ENCODE data around the gene CFTR. TPM values are rescaled to one million over a fixed set of nuclear protein-coding genes. Genes with fewer than 3 reads are reported as not detected.

CFTR gene
- total RNA-seq, 2 donors from 2014 or later, result not detected

- Mint-ChIP-seq H3K4me1 (ENCODE audit: low read depth) (no peaks in the 10 kb centered on the region), H3K36me3 (ENCODE audit: insufficient read depth in 2 of 2) (no peaks in the 10 kb centered on the region), H3K9me3 (no peaks in the 10 kb centered on the region), H3K27me3 (ENCODE audit: low read depth) (no peaks in the 10 kb centered on the region), H3K27ac (no peak overlapping the region), H3K4me3 (no peak overlapping the region)
- ATAC-seq (replicated peaks in 1 of 2), result no peak
- DNase-seq, result no peak
These were observed 85.4 kb downstream of the CFTR start for GRCh38 chr7:117565226-117565625.

- Mint-ChIP-seq H3K36me3 (ENCODE audit: insufficient read depth in 2 of 2) (no peaks in the 10 kb centered on the region), H3K27ac (no peak overlapping the region), H3K27me3 (ENCODE audit: low read depth) (no peaks in the 10 kb centered on the region), H3K4me1 (ENCODE audit: low read depth) (no peaks in the 10 kb centered on the region), H3K4me3 (no peak overlapping the region), H3K9me3 (no peaks in the 10 kb centered on the region)
- DNase-seq (no peak), ATAC-seq (replicated peaks in 1 of 2) (no peak)
These were observed 88.0 kb downstream of the CFTR start for GRCh38 chr7:117567781-117568180.

DNA sequence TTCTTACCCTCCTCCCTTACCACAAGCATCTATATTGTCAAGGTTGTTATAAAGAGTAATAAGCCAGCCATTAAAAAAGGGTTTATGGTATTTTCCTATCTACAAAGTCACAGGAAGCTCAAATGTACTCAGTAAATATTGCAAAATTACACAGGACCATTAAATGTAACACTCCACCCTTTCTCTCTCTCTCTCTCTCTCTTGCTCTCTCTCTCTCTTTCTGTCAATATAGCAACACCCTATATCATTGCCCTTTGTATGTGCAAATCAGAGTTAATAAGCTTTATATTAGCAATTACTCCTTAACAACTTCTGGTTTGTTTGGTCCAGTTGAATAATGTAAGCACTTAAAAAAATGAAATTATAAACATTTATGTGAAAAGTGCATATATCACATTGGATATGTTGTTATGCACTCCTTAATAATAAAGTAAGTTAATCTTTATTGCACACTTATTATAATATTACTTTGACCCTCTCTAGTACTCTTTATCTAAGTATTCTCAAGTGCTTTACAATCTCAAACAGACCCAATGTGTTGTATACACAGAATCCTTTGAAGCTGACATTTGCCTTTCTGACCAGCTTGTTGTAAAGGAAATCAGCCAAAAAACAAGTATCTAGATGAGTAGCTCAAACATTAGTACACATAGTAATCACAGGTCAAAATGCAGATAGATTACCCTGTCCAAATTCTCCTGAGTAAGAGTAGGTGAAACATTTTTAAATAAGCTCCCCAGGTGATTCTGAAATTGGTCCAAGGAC is 93.2 kb downstream of the CFTR start:
- Mint-ChIP-seq H3K9me3 (no peaks in the 10 kb centered on the region), H3K4me1 (ENCODE audit: low read depth) (no peaks in the 10 kb centered on the region), H3K27ac (no peak overlapping the region), H3K4me3 (no peak overlapping the region), H3K36me3 (ENCODE audit: insufficient read depth in 2 of 2) (no peaks in the 10 kb centered on the region), H3K27me3 (ENCODE audit: low read depth) (no peaks in the 10 kb centered on the region)
- no peak for ATAC-seq (replicated peaks in 1 of 2)
- DNase-seq, result no peak

DNA sequence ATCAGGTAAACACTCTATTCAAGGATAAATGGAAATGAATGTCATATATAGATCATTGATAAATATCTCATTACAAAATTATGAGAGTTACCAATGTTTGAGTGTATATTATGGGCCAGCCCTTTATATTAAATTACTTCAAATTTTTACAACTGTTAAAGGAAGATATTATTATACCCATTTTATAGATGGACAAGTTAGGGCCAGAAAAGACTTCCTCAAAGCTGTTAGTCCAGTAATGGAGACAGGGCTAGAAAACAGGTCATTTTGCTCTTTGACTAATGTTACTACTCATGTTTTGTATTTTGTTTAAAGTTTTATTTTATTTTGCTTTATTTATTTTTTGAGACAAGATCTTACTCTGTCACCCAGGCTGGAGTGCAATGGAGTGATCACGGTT is 101.6 kb downstream of the CFTR start:
- H3K4me3 Mint-ChIP-seq, result no peak overlapping the region
- H3K36me3 Mint-ChIP-seq (ENCODE audit: insufficient read depth in 2 of 2), result no peaks in the 10 kb centered on the region
- ATAC-seq (replicated peaks in 1 of 2) (no peak), DNase-seq (no peak)
- no peak overlapping the region for H3K27ac Mint-ChIP-seq
- H3K27me3 Mint-ChIP-seq (ENCODE audit: low read depth), result no peaks in the 10 kb centered on the region
- H3K9me3 Mint-ChIP-seq, result peaks cover 0 to 1% of the 10 kb centered on the region in 2 donors
- no peaks in the 10 kb centered on the region for H3K4me1 Mint-ChIP-seq (ENCODE audit: low read depth)

DNA sequence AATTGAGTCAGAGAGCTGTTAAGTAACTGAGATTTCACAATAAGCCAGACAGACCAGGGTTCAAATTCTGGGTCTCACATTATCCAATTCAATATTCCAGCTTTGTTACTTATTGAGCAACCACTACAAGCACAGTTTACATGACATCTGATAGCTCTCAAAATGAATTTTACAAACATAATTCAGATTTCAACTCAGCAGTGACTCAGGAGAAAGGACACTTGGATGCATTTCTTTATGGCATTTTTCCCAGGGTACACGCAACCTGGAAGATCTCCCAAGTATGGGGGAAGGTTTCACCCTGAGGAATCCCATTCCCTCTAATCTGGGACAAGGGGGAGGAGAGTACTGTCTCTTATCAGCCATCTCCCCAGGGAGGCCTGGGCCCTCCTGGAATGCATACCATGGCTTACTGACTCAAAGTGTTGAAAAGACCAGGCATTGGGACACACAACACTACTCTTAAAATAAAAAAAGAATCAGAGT is 102.4 kb downstream of the CFTR start:
- H3K27me3 Mint-ChIP-seq (ENCODE audit: low read depth), result no peaks in the 10 kb centered on the region
- DNase-seq (no peak), ATAC-seq (replicated peaks in 1 of 2) (no peak)
- no peak overlapping the region for H3K4me3 Mint-ChIP-seq
- H3K27ac Mint-ChIP-seq, result no peak overlapping the region
- no peaks in the 10 kb centered on the region for H3K36me3 Mint-ChIP-seq (ENCODE audit: insufficient read depth in 2 of 2)
- no peaks in the 10 kb centered on the region for H3K4me1 Mint-ChIP-seq (ENCODE audit: low read depth)
- peaks cover 1 to 2% of the 10 kb centered on the region in 2 donors for H3K9me3 Mint-ChIP-seq

DNA sequence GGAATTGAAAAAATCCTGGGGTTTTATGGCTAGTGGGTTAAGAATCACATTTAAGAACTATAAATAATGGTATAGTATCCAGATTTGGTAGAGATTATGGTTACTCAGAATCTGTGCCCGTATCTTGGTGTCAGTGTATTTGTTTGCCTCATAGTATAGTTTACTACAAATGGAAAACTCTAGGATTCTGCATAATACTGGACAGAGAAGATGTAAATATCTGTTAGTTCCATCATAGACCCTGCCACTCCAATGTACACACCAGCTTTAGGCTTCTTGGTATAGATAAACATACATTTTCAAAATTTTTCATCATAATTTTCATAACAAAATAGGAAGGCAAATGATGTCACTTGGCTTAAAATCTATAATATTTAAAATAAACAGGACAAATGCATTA is 108.1 kb downstream of the CFTR start:
- H3K36me3 Mint-ChIP-seq (ENCODE audit: insufficient read depth in 2 of 2), result no peaks in the 10 kb centered on the region
- ATAC-seq (replicated peaks in 1 of 2), result no peak

GRCh38 chr7:117588352-117588794 is 108.5 kb downstream of the CFTR start:
- Mint-ChIP-seq H3K27me3 (ENCODE audit: low read depth) (no peaks in the 10 kb centered on the region), H3K4me1 (ENCODE audit: low read depth) (no peaks in the 10 kb centered on the region), H3K27ac (no peak overlapping the region), H3K9me3 (peaks cover 1 to 2% of the 10 kb centered on the region in 2 donors), H3K36me3 (ENCODE audit: insufficient read depth in 2 of 2) (no peaks in the 10 kb centered on the region), H3K4me3 (no peak overlapping the region)
- no peak for DNase-seq
- ATAC-seq (replicated peaks in 1 of 2), result no peak

More for the DNA sequence above, 108.1 kb downstream of the CFTR start:
- Mint-ChIP-seq H3K4me3 (no peak overlapping the region), H3K4me1 (ENCODE audit: low read depth) (no peaks in the 10 kb centered on the region), H3K27me3 (ENCODE audit: low read depth) (no peaks in the 10 kb centered on the region), H3K27ac (no peak overlapping the region), H3K9me3 (peaks cover 1 to 2% of the 10 kb centered on the region in 2 donors)
- DNase-seq, result no peak

- Mint-ChIP-seq H3K27ac (no peak overlapping the region), H3K4me3 (no peak overlapping the region), H3K27me3 (ENCODE audit: low read depth) (no peaks in the 10 kb centered on the region), H3K36me3 (ENCODE audit: insufficient read depth in 2 of 2) (no peaks in the 10 kb centered on the region), H3K9me3 (peaks cover 1% of the 10 kb centered on the region in 2 donors), H3K4me1 (ENCODE audit: low read depth) (no peaks in the 10 kb centered on the region)
- ATAC-seq (replicated peaks in 1 of 2) (no peak), DNase-seq (no peak)
These were observed 110.4 kb downstream of the CFTR start for GRCh38 chr7:117590191-117590590.

DNA sequence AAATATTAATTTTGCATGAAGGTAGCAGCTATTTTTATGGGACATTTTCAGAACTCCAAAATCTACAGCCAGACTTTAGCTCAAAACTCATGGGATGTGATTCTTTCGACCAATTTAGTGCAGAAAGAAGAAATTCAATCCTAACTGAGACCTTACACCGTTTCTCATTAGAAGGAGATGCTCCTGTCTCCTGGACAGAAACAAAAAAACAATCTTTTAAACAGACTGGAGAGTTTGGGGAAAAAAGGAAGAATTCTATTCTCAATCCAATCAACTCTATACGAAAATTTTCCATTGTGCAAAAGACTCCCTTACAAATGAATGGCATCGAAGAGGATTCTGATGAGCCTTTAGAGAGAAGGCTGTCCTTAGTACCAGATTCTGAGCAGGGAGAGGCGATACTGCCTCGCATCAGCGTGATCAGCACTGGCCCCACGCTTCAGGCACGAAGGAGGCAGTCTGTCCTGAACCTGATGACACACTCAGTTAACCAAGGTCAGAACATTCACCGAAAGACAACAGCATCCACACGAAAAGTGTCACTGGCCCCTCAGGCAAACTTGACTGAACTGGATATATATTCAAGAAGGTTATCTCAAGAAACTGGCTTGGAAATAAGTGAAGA is 112.3 kb downstream of the CFTR start:
- no peaks in the 10 kb centered on the region for H3K4me1 Mint-ChIP-seq (ENCODE audit: low read depth)
- H3K9me3 Mint-ChIP-seq, result no peaks in the 10 kb centered on the region
- H3K36me3 Mint-ChIP-seq (ENCODE audit: insufficient read depth in 2 of 2), result no peaks in the 10 kb centered on the region
- ATAC-seq (replicated peaks in 1 of 2) (no peak), DNase-seq (no peak)
- no peaks in the 10 kb centered on the region for H3K27me3 Mint-ChIP-seq (ENCODE audit: low read depth)
- no peak overlapping the region for H3K27ac Mint-ChIP-seq
- no peak overlapping the region for H3K4me3 Mint-ChIP-seq

GRCh38 chr7:117596134-117596533 is 116.3 kb downstream of the CFTR start:
- Mint-ChIP-seq H3K4me1 (ENCODE audit: low read depth) (no peaks in the 10 kb centered on the region), H3K27me3 (ENCODE audit: low read depth) (no peaks in the 10 kb centered on the region), H3K36me3 (ENCODE audit: insufficient read depth in 2 of 2) (no peaks in the 10 kb centered on the region), H3K27ac (no peak overlapping the region), H3K9me3 (no peaks in the 10 kb centered on the region), H3K4me3 (no peak overlapping the region)
- no peak for DNase-seq
- ATAC-seq (replicated peaks in 1 of 2), result no peak

DNA sequence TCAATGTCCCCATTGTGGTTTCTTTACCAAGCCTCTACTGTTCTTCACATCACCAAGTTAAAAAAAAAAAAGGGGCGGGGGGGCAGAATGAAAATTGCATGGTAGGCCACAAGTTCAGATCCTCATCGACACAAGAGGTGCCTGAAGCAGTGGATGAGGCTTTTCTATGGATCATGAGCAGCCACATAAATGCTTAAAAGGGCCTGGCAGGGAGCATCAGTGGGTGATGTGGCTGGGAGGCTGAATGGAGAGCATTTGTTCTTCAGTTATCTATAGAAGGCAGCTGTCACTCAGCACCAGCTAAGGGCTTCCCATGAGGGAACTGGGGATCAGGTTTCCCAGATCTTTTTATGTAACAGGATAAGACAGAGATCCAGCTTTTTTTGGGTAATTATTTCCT is 117.9 kb downstream of the CFTR start:
- Mint-ChIP-seq H3K27me3 (ENCODE audit: low read depth) (no peaks in the 10 kb centered on the region), H3K36me3 (ENCODE audit: insufficient read depth in 2 of 2) (no peaks in the 10 kb centered on the region), H3K27ac (no peak overlapping the region), H3K9me3 (no peaks in the 10 kb centered on the region), H3K4me3 (no peak overlapping the region), H3K4me1 (ENCODE audit: low read depth) (no peaks in the 10 kb centered on the region)
- DNase-seq (no peak), ATAC-seq (replicated peaks in 1 of 2) (no peak)

DNA sequence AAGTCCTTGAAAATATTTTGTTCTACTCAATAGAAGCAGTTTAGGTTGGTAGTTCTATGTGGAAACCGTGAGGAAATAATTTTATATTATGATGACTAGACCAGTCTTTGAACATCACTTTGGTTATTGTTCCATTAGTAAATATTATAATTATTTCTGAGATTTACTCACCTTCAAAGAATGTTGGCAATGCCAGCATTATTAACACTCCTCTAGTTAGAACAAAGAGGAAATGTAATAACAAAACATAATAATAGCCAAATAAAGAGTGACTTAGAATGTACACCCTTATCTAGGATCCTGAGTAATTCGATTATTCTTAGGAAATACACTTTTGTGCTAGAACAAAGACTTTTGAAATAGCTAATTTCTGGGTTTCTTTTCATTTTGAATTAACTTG is 121.1 kb downstream of the CFTR start:
- DNase-seq (no peak), ATAC-seq (replicated peaks in 1 of 2) (no peak)
- Mint-ChIP-seq H3K27me3 (ENCODE audit: low read depth) (no peaks in the 10 kb centered on the region), H3K36me3 (ENCODE audit: insufficient read depth in 2 of 2) (no peaks in the 10 kb centered on the region), H3K27ac (no peak overlapping the region), H3K4me1 (ENCODE audit: low read depth) (no peaks in the 10 kb centered on the region), H3K9me3 (peaks cover 0 to under 1% of the 10 kb centered on the region in 2 donors), H3K4me3 (no peak overlapping the region)

GRCh38 chr7:117603627-117604026 is 123.8 kb downstream of the CFTR start:
- Mint-ChIP-seq H3K9me3 (peaks cover 0 to 2% of the 10 kb centered on the region in 2 donors), H3K36me3 (ENCODE audit: insufficient read depth in 2 of 2) (no peaks in the 10 kb centered on the region), H3K4me3 (no peak overlapping the region), H3K27me3 (ENCODE audit: low read depth) (no peaks in the 10 kb centered on the region), H3K4me1 (ENCODE audit: low read depth) (no peaks in the 10 kb centered on the region), H3K27ac (no peak overlapping the region)
- DNase-seq (no peak), ATAC-seq (replicated peaks in 1 of 2) (no peak)

All from activated T-cell treated with anti-CD3 and anti-CD28 coated beads, Interleukin-2, amount 50 U/mL, for 72 hours (primary cell).